ENCODE results near the gene GRIK1.

DNA sequence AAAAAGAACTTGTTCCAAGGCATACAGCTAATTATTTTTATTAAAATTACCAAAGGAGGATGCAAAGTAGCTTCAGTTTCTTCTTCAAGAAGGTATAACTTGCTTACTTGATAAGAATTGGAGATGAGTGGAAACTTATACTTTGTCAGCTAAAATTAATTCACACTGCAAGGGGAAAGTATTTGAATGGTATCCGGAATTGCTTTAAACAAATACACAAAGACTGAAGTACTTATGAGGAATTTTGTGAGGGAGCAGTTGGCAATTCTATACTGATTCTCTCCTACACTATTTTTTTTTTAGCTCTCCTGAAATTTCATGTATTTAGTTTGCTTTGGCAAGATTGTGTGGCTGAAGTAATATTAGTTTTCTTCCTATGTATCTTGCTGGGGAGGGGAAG, 39.2 kb upstream of the GRIK1 start:
- TF ChIP-seq, protein P1, sequence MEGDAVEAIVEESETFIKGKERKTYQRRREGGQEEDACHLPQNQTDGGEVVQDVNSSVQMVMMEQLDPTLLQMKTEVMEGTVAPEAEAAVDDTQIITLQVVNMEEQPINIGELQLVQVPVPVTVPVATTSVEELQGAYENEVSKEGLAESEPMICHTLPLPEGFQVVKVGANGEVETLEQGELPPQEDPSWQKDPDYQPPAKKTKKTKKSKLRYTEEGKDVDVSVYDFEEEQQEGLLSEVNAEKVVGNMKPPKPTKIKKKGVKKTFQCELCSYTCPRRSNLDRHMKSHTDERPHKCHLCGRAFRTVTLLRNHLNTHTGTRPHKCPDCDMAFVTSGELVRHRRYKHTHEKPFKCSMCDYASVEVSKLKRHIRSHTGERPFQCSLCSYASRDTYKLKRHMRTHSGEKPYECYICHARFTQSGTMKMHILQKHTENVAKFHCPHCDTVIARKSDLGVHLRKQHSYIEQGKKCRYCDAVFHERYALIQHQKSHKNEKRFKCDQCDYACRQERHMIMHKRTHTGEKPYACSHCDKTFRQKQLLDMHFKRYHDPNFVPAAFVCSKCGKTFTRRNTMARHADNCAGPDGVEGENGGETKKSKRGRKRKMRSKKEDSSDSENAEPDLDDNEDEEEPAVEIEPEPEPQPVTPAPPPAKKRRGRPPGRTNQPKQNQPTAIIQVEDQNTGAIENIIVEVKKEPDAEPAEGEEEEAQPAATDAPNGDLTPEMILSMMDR (IDR thresholded peaks at IDR 0.05), result no peak
- TF ChIP-seq CREB1 (CRISPR knock-in tag; IDR thresholded peaks at IDR 0.05) (no peak), KAT7 (CRISPR knock-in tag; IDR thresholded peaks at IDR 0.05; ENCODE audit: borderline replicate concordance) (no peak), CBFB (CRISPR knock-in tag; IDR thresholded peaks at IDR 0.05; ENCODE audit: low read depth) (no peak), TEAD4 (CRISPR knock-in tag; IDR thresholded peaks at IDR 0.05) (no peak), NR1H2 (CRISPR knock-in tag; IDR thresholded peaks at IDR 0.05) (no peak), STAT6 (CRISPR knock-in tag; conservative IDR thresholded peaks at IDR 0.05; ENCODE audit: low read depth) (no peak), IRF2 (CRISPR knock-in tag; IDR thresholded peaks at IDR 0.05; ENCODE audit: borderline replicate concordance, low read depth) (no peak)
